Hepatocyte (in vitro differentiated cells): ENCODE data around the gene TMPRSS9. TPM values are rescaled to one million over a fixed set of nuclear protein-coding genes. Genes with fewer than 3 reads are reported as not detected.

Experiments used
- DNase-seq: peaks from one replicate; pipeline ENCODE4 v3.0.0-alpha.2; 2016; ENCODE audit warnings: low spot score
- H2AFZ ChIP-seq: fragments of 200-600 bp; sonication (generic); 2 replicates; pipeline ENCODE4 v1.6.0; 2016; ENCODE audit warnings: antibody characterized with exemption, mild to moderate bottlenecking
- H3K27ac ChIP-seq: fragments of 200-600 bp; sonication (generic); 2 replicates; pipeline ENCODE4 v1.5.1; 2016; ENCODE audit warnings: mild to moderate bottlenecking
- H3K27me3 ChIP-seq: fragments of 200-600 bp; sonication (generic); 2 replicates; pipeline ENCODE4 v1.6.1; 2016
- H3K36me3 ChIP-seq: fragments of 200-600 bp; sonication (generic); replicated peaks from 2 replicates; pipeline ENCODE4 v1.5.1; 2016; ENCODE audit warnings: low read depth; ENCODE audit not compliant: insufficient read depth
- H3K4me1 ChIP-seq: fragments of 200-600 bp; sonication (generic); 2 replicates; pipeline ENCODE4 v1.5.1; 2016; ENCODE audit warnings: mild to moderate bottlenecking, moderate library complexity; ENCODE audit not compliant: insufficient read depth
- H3K4me2 ChIP-seq: fragments of 200-600 bp; sonication (generic); 2 replicates; pipeline ENCODE4 v1.6.0; 2016
- H3K4me3 ChIP-seq: fragments of 200-600 bp; sonication (generic); 2 replicates; pipeline ENCODE4 v1.5.1; 2016; ENCODE audit warnings: mild to moderate bottlenecking
- H3K79me2 ChIP-seq: fragments of 200-600 bp; sonication (generic); 2 replicates; pipeline ENCODE4 v1.6.0; 2017; ENCODE audit warnings: mild to moderate bottlenecking
- H3K9me2 ChIP-seq: fragments of 200-600 bp; sonication (generic); replicated peaks from 2 replicates; pipeline ENCODE4 v1.6.0; 2017; ENCODE audit warnings: mild to moderate bottlenecking; ENCODE audit not compliant: insufficient read depth
- H3K9me3 ChIP-seq: fragments of 200-600 bp; sonication (generic); 2 replicates; pipeline ENCODE4 v1.5.1; 2016; ENCODE audit warnings: low read depth, mild to moderate bottlenecking
- H4K20me1 ChIP-seq: fragments of 200-600 bp; sonication (generic); 2 replicates; pipeline ENCODE4 v1.6.0; 2016; ENCODE audit warnings: mild to moderate bottlenecking; ENCODE audit not compliant: insufficient read depth, poor library complexity, severe bottlenecking
- EZH2 ChIP-seq: fragments of 200-600 bp; sonication (generic); IDR thresholded peaks from 2 replicates; pipeline ENCODE4 v1.6.1; 2016; ENCODE audit warnings: antibody characterized with exemption, mild to moderate bottlenecking, borderline replicate concordance
- EZH2phosphoT487 ChIP-seq: fragments of 200-600 bp; sonication (generic); IDR thresholded peaks from one replicate; pipeline ENCODE4 v1.6.1; 2018; ENCODE audit warnings: antibody characterized with exemption, mild to moderate bottlenecking, low read depth, moderate library complexity; ENCODE audit not compliant: unreplicated experiment, severe bottlenecking
- WGBS: methylation state at CpG from one replicate; pipeline ENCODE4 v1.1.6; 2016; ENCODE audit warnings: low lambda C conversion rate; ENCODE audit errors: missing lambda C conversion rate; 5-methylcytosine and 5-hydroxymethylcytosine counted together
- polyA plus RNA-seq: library from polyadenylated mRNA; unstranded; fragments of >200 nt; fragmentation: Nextera tagmentation; extraction: Ambion mirVana; gene quantifications from 2 replicates; pipeline ENCODE4 v1.2.1, GENCODE V29; 2016
- total RNA-seq: library from RNA; depleted of rRNA; stranded (reverse); fragments of >200 nt; gene quantifications from 2 replicates; pipeline ENCODE4 v1.2.3, GENCODE V29; 2014
- TF ChIP-seq, protein P1 (sequence below): fragments of 200-600 bp; sonication (generic); IDR thresholded peaks from 2 replicates; pipeline ENCODE4 v1.5.1; 2016; ENCODE audit warnings: antibody characterized with exemption, mild to moderate bottlenecking; ENCODE audit not compliant: poor library complexity

Gene TMPRSS9
- total and polyA plus RNA-seq, 2 experiments from 2014 or later, result 0.23 TPM; not detected in 1

GRCh38 chr19:2353159-2353886 lies 6.7 kb upstream of the TMPRSS9 start:
- Histone ChIP-seq H4K20me1 (no peaks in the 10 kb centered on the region), H3K9me2 (no peaks in the 10 kb centered on the region), H3K79me2 (no peaks in the 10 kb centered on the region), H3K36me3 (no peaks in the 10 kb centered on the region), H3K4me3 (no peak overlapping the region), H3K9me3 (no peaks in the 10 kb centered on the region), H3K27me3 (no peaks in the 10 kb centered on the region), H3K4me2 (no peak overlapping the region), H2AFZ (no peak overlapping the region), H3K4me1 (no peaks in the 10 kb centered on the region), H3K27ac (no peak overlapping the region)
- TF ChIP-seq EZH2phosphoT487, result no peak
- no peak for DNase-seq
- 96% methylated on average over 29 of the region's 45 CpGs for WGBS

GRCh38 chr19:2353887-2354592 lies 6.0 kb upstream of the TMPRSS9 start:
- Histone ChIP-seq H3K9me2 (no peaks in the 10 kb centered on the region), H2AFZ (no peak overlapping the region), H4K20me1 (no peaks in the 10 kb centered on the region), H3K27me3 (no peaks in the 10 kb centered on the region), H3K4me2 (no peak overlapping the region), H3K4me1 (no peaks in the 10 kb centered on the region), H3K36me3 (no peaks in the 10 kb centered on the region), H3K4me3 (no peak overlapping the region), H3K79me2 (no peaks in the 10 kb centered on the region), H3K9me3 (no peaks in the 10 kb centered on the region), H3K27ac (no peak overlapping the region)
- TF ChIP-seq, protein P1, sequence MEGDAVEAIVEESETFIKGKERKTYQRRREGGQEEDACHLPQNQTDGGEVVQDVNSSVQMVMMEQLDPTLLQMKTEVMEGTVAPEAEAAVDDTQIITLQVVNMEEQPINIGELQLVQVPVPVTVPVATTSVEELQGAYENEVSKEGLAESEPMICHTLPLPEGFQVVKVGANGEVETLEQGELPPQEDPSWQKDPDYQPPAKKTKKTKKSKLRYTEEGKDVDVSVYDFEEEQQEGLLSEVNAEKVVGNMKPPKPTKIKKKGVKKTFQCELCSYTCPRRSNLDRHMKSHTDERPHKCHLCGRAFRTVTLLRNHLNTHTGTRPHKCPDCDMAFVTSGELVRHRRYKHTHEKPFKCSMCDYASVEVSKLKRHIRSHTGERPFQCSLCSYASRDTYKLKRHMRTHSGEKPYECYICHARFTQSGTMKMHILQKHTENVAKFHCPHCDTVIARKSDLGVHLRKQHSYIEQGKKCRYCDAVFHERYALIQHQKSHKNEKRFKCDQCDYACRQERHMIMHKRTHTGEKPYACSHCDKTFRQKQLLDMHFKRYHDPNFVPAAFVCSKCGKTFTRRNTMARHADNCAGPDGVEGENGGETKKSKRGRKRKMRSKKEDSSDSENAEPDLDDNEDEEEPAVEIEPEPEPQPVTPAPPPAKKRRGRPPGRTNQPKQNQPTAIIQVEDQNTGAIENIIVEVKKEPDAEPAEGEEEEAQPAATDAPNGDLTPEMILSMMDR, result no peak
- TF ChIP-seq EZH2phosphoT487 (no peak), EZH2 (no peak)
- no peak for DNase-seq
- WGBS, result 93% methylated on average over 34 of the region's 34 CpGs

GRCh38 chr19:2354670-2355069 lies 5.4 kb upstream of the TMPRSS9 start:
- no peak overlapping the region for H2AFZ ChIP-seq
- TF ChIP-seq EZH2 (no peak), EZH2phosphoT487 (no peak)
- TF ChIP-seq, protein P1, result no peak
- H3K9me3 ChIP-seq, result no peaks in the 10 kb centered on the region
- no peak overlapping the region for H3K4me2 ChIP-seq
- WGBS, result 94% methylated on average over 17 of the region's 17 CpGs
- H3K4me1 ChIP-seq, result no peaks in the 10 kb centered on the region
- H3K36me3 ChIP-seq, result no peaks in the 10 kb centered on the region
- no peak overlapping the region for H3K27ac ChIP-seq
- DNase-seq, result no peak
- H4K20me1 ChIP-seq, result no peaks in the 10 kb centered on the region
- H3K27me3 ChIP-seq, result no peaks in the 10 kb centered on the region
- H3K9me2 ChIP-seq, result no peaks in the 10 kb centered on the region
- H3K4me3 ChIP-seq, result no peak overlapping the region
- H3K79me2 ChIP-seq, result no peaks in the 10 kb centered on the region
